SK-N-SH treated with all-trans-retinoic acid at 6 μM for 48 hours (cell line): ENCODE data around the gene RTBDN.

Experiments
- ARNTL ChIP-seq: fragments of 450-650 bp; formaldehyde crosslinking; IDR thresholded peaks from 2 replicates; pipeline ENCODE4 v1.5.0; 2020; ENCODE audit warnings: low read depth, mild to moderate bottlenecking, moderate library complexity, borderline replicate concordance
- ISL1 ChIP-seq: fragments of 250-450 bp; sonication (Bioruptor Pico); IDR thresholded peaks from 2 replicates; pipeline ENCODE4 v2.1.2; 2022; ENCODE audit warnings: mild to moderate bottlenecking, moderate library complexity
- OSR1 ChIP-seq: fragments of 250-450 bp; sonication (Bioruptor Pico); IDR thresholded peaks from 2 replicates; pipeline ENCODE4 v1.8.0; 2022; ENCODE audit warnings: moderate library complexity, mild to moderate bottlenecking, inconsistent platforms
- PPARA ChIP-seq: fragments of 250-450 bp; sonication (Bioruptor Pico); IDR thresholded peaks from 2 replicates; pipeline ENCODE4 v1.5.0; 2020; ENCODE audit warnings: mild to moderate bottlenecking, borderline replicate concordance
- RARB ChIP-seq: fragments of 250-450 bp; sonication (Bioruptor Pico); IDR thresholded peaks from 2 replicates; pipeline ENCODE4 v1.8.0; 2021; ENCODE audit warnings: mild to moderate bottlenecking, moderate library complexity
- SNAI2 ChIP-seq: fragments of 250-450 bp; sonication (Bioruptor Pico); IDR thresholded peaks from 2 replicates; pipeline ENCODE4 v1.5.0; 2020; ENCODE audit warnings: mild to moderate bottlenecking, moderate library complexity
- ZC3H10 ChIP-seq: fragments of 250-450 bp; sonication (Bioruptor Pico); IDR thresholded peaks from 2 replicates; pipeline ENCODE4 v1.5.1; 2021; ENCODE audit warnings: mild to moderate bottlenecking, moderate library complexity
- ZFP3 ChIP-seq: fragments of 250-450 bp; sonication (Bioruptor Pico); IDR thresholded peaks from 2 replicates; pipeline ENCODE4 v1.5.0; 2020; ENCODE audit warnings: mild to moderate bottlenecking, moderate library complexity
- ZFP30 ChIP-seq: fragments of 450-650 bp; formaldehyde crosslinking; IDR thresholded peaks from 2 replicates; pipeline ENCODE4 v1.5.0; 2022; ENCODE audit warnings: mild to moderate bottlenecking, moderate library complexity
- ZNF565 ChIP-seq: fragments of 450-650 bp; formaldehyde crosslinking; conservative IDR thresholded peaks from 2 replicates; pipeline ENCODE4 v1.5.0; 2020; ENCODE audit warnings: low read depth, mild to moderate bottlenecking, moderate library complexity
- TF ChIP-seq, protein P1 (sequence below): fragments of 250-450 bp; sonication (Bioruptor Pico); IDR thresholded peaks from 2 replicates; pipeline ENCODE4 v1.8.0; 2020; ENCODE audit warnings: mild to moderate bottlenecking, moderate library complexity, borderline replicate concordance
- TF ChIP-seq, protein P2 (sequence below): fragments of 250-450 bp; sonication (Bioruptor Pico); IDR thresholded peaks from 2 replicates; pipeline ENCODE4 v1.5.1; 2021; ENCODE audit warnings: mild to moderate bottlenecking, moderate library complexity
- TF ChIP-seq, protein P3 (sequence below): fragments of 250-450 bp; sonication (Bioruptor Pico); IDR thresholded peaks from 2 replicates; pipeline ENCODE4 v1.5.0; 2020; ENCODE audit warnings: mild to moderate bottlenecking, moderate library complexity

DNA sequence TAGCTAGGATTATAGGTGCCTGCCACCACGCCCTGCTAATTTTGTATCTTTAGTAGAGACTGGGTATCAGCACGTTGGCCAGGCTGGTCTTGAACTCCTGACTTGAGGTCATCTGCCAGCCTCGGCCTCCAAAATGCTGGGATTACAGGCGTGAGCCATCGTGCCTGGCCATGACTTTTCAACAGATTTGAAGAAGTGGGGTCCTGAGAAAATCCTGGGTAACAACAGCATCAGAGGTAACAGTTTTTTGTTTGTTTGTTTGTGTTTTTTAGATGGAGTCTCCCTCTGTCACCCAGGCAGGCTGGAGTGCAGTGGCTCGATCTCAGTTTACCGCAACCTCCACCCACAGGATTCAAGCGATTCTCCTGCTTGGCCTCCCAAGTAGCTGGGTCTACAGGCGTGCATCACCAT, 39.4 kb downstream of the RTBDN start:
- TF ChIP-seq PPARA (CRISPR knock-in tag) (no peak), SNAI2 (CRISPR knock-in tag) (no peak), RARB (CRISPR knock-in tag) (no peak), ISL1 (CRISPR knock-in tag) (no peak), OSR1 (no peak), ZFP3 (CRISPR knock-in tag) (no peak), ARNTL (CRISPR knock-in tag) (no peak), ZNF565 (CRISPR knock-in tag) (no peak), ZC3H10 (CRISPR knock-in tag) (no peak), ZFP30 (no peak)
- TF ChIP-seq, protein P1, sequence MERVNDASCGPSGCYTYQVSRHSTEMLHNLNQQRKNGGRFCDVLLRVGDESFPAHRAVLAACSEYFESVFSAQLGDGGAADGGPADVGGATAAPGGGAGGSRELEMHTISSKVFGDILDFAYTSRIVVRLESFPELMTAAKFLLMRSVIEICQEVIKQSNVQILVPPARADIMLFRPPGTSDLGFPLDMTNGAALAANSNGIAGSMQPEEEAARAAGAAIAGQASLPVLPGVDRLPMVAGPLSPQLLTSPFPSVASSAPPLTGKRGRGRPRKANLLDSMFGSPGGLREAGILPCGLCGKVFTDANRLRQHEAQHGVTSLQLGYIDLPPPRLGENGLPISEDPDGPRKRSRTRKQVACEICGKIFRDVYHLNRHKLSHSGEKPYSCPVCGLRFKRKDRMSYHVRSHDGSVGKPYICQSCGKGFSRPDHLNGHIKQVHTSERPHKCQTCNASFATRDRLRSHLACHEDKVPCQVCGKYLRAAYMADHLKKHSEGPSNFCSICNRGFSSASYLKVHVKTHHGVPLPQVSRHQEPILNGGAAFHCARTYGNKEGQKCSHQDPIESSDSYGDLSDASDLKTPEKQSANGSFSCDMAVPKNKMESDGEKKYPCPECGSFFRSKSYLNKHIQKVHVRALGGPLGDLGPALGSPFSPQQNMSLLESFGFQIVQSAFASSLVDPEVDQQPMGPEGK (CRISPR knock-in tag) = no peak
- TF ChIP-seq, protein P2, sequence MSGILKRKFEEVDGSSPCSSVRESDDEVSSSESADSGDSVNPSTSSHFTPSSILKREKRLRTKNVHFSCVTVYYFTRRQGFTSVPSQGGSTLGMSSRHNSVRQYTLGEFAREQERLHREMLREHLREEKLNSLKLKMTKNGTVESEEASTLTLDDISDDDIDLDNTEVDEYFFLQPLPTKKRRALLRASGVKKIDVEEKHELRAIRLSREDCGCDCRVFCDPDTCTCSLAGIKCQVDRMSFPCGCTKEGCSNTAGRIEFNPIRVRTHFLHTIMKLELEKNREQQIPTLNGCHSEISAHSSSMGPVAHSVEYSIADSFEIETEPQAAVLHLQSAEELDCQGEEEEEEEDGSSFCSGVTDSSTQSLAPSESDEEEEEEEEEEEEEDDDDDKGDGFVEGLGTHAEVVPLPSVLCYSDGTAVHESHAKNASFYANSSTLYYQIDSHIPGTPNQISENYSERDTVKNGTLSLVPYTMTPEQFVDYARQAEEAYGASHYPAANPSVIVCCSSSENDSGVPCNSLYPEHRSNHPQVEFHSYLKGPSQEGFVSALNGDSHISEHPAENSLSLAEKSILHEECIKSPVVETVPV (CRISPR knock-in tag) = no peak
- TF ChIP-seq, protein P3, sequence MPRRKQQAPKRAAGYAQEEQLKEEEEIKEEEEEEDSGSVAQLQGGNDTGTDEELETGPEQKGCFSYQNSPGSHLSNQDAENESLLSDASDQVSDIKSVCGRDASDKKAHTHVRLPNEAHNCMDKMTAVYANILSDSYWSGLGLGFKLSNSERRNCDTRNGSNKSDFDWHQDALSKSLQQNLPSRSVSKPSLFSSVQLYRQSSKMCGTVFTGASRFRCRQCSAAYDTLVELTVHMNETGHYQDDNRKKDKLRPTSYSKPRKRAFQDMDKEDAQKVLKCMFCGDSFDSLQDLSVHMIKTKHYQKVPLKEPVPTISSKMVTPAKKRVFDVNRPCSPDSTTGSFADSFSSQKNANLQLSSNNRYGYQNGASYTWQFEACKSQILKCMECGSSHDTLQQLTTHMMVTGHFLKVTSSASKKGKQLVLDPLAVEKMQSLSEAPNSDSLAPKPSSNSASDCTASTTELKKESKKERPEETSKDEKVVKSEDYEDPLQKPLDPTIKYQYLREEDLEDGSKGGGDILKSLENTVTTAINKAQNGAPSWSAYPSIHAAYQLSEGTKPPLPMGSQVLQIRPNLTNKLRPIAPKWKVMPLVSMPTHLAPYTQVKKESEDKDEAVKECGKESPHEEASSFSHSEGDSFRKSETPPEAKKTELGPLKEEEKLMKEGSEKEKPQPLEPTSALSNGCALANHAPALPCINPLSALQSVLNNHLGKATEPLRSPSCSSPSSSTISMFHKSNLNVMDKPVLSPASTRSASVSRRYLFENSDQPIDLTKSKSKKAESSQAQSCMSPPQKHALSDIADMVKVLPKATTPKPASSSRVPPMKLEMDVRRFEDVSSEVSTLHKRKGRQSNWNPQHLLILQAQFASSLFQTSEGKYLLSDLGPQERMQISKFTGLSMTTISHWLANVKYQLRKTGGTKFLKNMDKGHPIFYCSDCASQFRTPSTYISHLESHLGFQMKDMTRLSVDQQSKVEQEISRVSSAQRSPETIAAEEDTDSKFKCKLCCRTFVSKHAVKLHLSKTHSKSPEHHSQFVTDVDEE (CRISPR knock-in tag) = no peak
